Effector memory CD4-positive, alpha-beta T cell (primary cell): Measurements from ENCODE around the gene FGB.

Experiments
- DNase-seq, 3 donors: peaks; one replicate each; pipeline ENCODE4 v3.0.0-alpha.2; 2020
- H3K27ac ChIP-seq: 2 replicates; pipeline ENCODE4 v1.7.0; 2013; ENCODE audit warnings: mild to moderate bottlenecking, low read length, moderate library complexity; ENCODE audit not compliant: insufficient read depth, poor library complexity, severe bottlenecking
- H3K27me3 ChIP-seq: replicated peaks from 2 replicates; pipeline ENCODE4 v1.7.0; 2013; ENCODE audit warnings: mild to moderate bottlenecking, low read length; ENCODE audit not compliant: insufficient read depth, control insufficient read depth, poor library complexity, severe bottlenecking
- H3K36me3 ChIP-seq: 2 replicates; pipeline ENCODE4 v1.7.0; 2013; ENCODE audit warnings: mild to moderate bottlenecking, low read length, moderate library complexity; ENCODE audit not compliant: control insufficient read depth, insufficient read depth
- H3K4me1 ChIP-seq: 2 replicates; pipeline ENCODE4 v1.7.0; 2013; ENCODE audit warnings: low read length, mild to moderate bottlenecking; ENCODE audit not compliant: control insufficient read depth, insufficient read depth, poor library complexity, severe bottlenecking
- H3K4me3 ChIP-seq: 2 replicates; pipeline ENCODE4 v1.7.0; 2013; ENCODE audit warnings: low read length, low read depth, mild to moderate bottlenecking; ENCODE audit not compliant: insufficient read depth, poor library complexity, severe bottlenecking
- H3K9me3 ChIP-seq: 2 replicates; pipeline ENCODE4 v1.7.0; 2013; ENCODE audit warnings: mild to moderate bottlenecking, low read length, moderate library complexity; ENCODE audit not compliant: control insufficient read depth

Gene FGB

GRCh38 chr4:154565704-154566103, 2.9 kb downstream of the FGB start:
- Histone ChIP-seq H3K36me3 (no peaks in the 10 kb centered on the region), H3K9me3 (no peaks in the 10 kb centered on the region), H3K27ac (no peak overlapping the region), H3K4me3 (no peak overlapping the region), H3K4me1 (no peaks in the 10 kb centered on the region), H3K27me3 (no peaks in the 10 kb centered on the region)
- no peak for DNase-seq

- no peaks in the 10 kb centered on the region for H3K36me3 ChIP-seq
- H3K9me3 ChIP-seq = no peaks in the 10 kb centered on the region
- H3K4me1 ChIP-seq = no peaks in the 10 kb centered on the region
- H3K27ac ChIP-seq = no peak overlapping the region
- H3K27me3 ChIP-seq = no peaks in the 10 kb centered on the region
- no peak for DNase-seq
- H3K4me3 ChIP-seq = no peak overlapping the region
These were observed 3.9 kb downstream of the FGB start for GRCh38 chr4:154566639-154567204.

- H3K9me3 ChIP-seq = no peaks in the 10 kb centered on the region
- no peak overlapping the region for H3K27ac ChIP-seq
- no peak for DNase-seq
- no peaks in the 10 kb centered on the region for H3K27me3 ChIP-seq
- no peak overlapping the region for H3K4me3 ChIP-seq
- H3K36me3 ChIP-seq = no peaks in the 10 kb centered on the region
- H3K4me1 ChIP-seq = no peaks in the 10 kb centered on the region
These were observed 6.2 kb downstream of the FGB start for GRCh38 chr4:154569028-154569427.

- H3K36me3 ChIP-seq = no peaks in the 10 kb centered on the region
- H3K27ac ChIP-seq = no peak overlapping the region
- no peak overlapping the region for H3K4me3 ChIP-seq
- H3K27me3 ChIP-seq = no peaks in the 10 kb centered on the region
- no peaks in the 10 kb centered on the region for H3K9me3 ChIP-seq
- DNase-seq = no peak
- no peaks in the 10 kb centered on the region for H3K4me1 ChIP-seq
These were observed 6.8 kb downstream of the FGB start for GRCh38 chr4:154569584-154569983.

- DNase-seq = no peak
- Histone ChIP-seq H3K27me3 (no peaks in the 10 kb centered on the region), H3K4me3 (no peak overlapping the region), H3K4me1 (no peaks in the 10 kb centered on the region), H3K27ac (no peak overlapping the region), H3K36me3 (no peaks in the 10 kb centered on the region), H3K9me3 (no peaks in the 10 kb centered on the region)
These were observed 10.5 kb downstream of the FGB start for GRCh38 chr4:154573190-154573870.

GRCh38 chr4:154574311-154574710, 11.5 kb downstream of the FGB start:
- no peak for DNase-seq

GRCh38 chr4:154577324-154577723, 14.5 kb downstream of the FGB start:
- Histone ChIP-seq H3K27ac (no peak overlapping the region), H3K4me3 (no peak overlapping the region), H3K9me3 (no peaks in the 10 kb centered on the region), H3K36me3 (no peaks in the 10 kb centered on the region), H3K4me1 (no peaks in the 10 kb centered on the region), H3K27me3 (no peaks in the 10 kb centered on the region)
- DNase-seq = no peak

More at GRCh38 chr4:154574311-154574710, 11.5 kb downstream of the FGB start:
- H3K27ac ChIP-seq = no peak overlapping the region
- H3K9me3 ChIP-seq = no peaks in the 10 kb centered on the region
- no peaks in the 10 kb centered on the region for H3K4me1 ChIP-seq
- H3K4me3 ChIP-seq = no peak overlapping the region
- H3K27me3 ChIP-seq = no peaks in the 10 kb centered on the region
- H3K36me3 ChIP-seq = no peaks in the 10 kb centered on the region

- H3K27me3 ChIP-seq = no peaks in the 10 kb centered on the region
- no peaks in the 10 kb centered on the region for H3K9me3 ChIP-seq
- no peak for DNase-seq
- no peak overlapping the region for H3K27ac ChIP-seq
- H3K4me1 ChIP-seq = no peaks in the 10 kb centered on the region
- H3K4me3 ChIP-seq = no peak overlapping the region
- no peaks in the 10 kb centered on the region for H3K36me3 ChIP-seq
These were observed 16.1 kb downstream of the FGB start for GRCh38 chr4:154578919-154579318.

- Histone ChIP-seq H3K4me3 (no peak overlapping the region), H3K9me3 (no peaks in the 10 kb centered on the region), H3K27ac (no peak overlapping the region), H3K4me1 (no peaks in the 10 kb centered on the region), H3K36me3 (no peaks in the 10 kb centered on the region), H3K27me3 (no peaks in the 10 kb centered on the region)
- no peak for DNase-seq
These were observed 17.1 kb downstream of the FGB start for GRCh38 chr4:154579927-154580326.

GRCh38 chr4:154582723-154583122, 19.9 kb downstream of the FGB start:
- no peak for DNase-seq

More at GRCh38 chr4:154582723-154583122, 19.9 kb downstream of the FGB start:
- H3K27me3 ChIP-seq = no peaks in the 10 kb centered on the region
- H3K27ac ChIP-seq = no peak overlapping the region
- H3K9me3 ChIP-seq = no peaks in the 10 kb centered on the region
- no peak overlapping the region for H3K4me3 ChIP-seq
- no peaks in the 10 kb centered on the region for H3K36me3 ChIP-seq
- H3K4me1 ChIP-seq = no peaks in the 10 kb centered on the region
